GM18861 (cell line): ENCODE data around the gene NCAPD3.

Experiments used
- ATAC-seq: cut with Tn5 transposase; IDR thresholded peaks from one replicate; pipeline ENCODE4 v1.9.1; 2021; ENCODE audit not compliant: unreplicated experiment

Gene NCAPD3

GRCh38 chr11:134170177-134170918, 53.4 kb downstream of the NCAPD3 start:
- ATAC-seq: no peak

GRCh38 chr11:134164490-134165370, 59.0 kb downstream of the NCAPD3 start:
- ATAC-seq: no peak

GRCh38 chr11:134159652-134160051, 64.1 kb downstream of the NCAPD3 start:
- no peak for ATAC-seq

DNA sequence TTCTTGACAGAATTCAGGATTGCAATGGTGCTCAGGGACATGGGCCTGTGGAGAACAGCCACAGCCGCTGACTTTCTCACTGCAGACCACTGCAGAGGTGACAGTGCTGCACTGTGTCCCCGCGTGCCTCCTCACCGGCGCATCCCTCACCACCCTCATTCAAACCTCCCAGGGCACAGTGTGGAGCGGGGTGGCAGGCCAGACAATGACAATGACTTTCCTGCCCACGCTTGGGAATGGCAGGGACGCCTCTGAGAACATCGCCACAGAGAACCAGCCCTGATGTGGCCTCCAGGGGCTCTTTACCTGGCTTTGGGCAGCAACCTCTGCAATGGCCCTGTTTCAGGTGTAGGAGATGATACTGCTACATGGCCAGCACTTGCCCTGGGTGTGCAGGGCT, 65.7 kb downstream of the NCAPD3 start:
- ATAC-seq: no peak

DNA sequence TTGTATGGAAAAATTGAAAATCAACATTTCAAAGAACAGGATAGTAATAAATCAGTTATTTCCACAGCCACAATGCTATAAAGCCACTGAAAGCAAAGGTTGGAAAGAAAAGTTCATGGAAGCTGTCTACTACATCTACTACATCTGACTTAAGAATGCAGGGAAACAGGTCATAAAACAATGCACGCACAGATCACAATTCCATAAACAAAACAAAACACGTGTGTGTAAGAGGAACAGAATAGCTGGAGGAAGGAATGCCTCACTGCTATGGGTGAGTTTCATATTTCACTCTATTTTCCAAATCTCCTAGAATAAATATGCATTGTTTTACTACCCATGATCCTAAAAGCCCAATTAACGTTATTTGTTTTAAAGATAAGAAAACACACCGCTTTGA, 66.3 kb downstream of the NCAPD3 start:
- ATAC-seq: no peak

GRCh38 chr11:134155946-134156865, 67.6 kb downstream of the NCAPD3 start:
- no peak for ATAC-seq

GRCh38 chr11:134155456-134155855, 68.3 kb downstream of the NCAPD3 start:
- ATAC-seq: no peak

DNA sequence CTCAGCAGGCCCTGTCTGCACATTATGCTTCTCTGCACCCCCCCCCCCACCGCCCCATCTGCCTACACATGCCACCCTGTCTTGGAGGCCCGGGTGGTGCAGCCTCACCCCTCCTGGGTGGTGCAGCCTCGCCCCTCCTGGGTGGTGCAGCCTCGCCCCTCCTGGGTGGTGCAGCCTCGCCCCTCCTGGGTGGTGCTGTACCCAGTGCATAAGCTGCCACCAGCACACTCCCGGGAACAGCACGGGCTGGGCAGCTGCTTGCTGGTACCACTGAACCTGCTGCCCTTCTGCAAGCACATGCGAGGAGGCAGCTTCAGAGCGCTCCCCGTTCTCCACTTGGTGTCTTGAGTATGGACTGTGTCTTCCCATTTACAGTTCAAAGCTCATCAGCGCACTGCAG, 69.3 kb downstream of the NCAPD3 start:
- ATAC-seq: no peak

- no peak for ATAC-seq
These were observed 70.4 kb downstream of the NCAPD3 start for GRCh38 chr11:134153147-134153905.

DNA sequence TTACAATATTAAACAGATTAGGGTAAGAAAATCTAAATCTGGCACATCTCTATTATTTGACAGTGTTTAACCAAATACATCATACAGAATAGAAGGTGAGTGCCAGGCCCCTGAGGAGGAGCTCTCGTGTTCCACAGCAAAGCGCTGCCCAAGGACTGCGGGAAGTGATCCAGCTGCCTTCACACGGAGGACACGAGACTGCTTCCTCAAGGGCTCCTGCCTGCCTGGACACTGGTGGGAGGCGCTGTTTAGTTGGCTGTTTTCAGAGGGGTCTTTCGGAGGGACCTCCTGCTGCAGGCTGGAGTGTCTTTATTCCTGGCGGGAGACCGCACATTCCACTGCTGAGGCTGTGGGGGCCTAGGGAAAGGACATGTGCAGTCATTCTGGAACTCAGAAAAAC, 71.1 kb downstream of the NCAPD3 start:
- ATAC-seq: no peak

DNA sequence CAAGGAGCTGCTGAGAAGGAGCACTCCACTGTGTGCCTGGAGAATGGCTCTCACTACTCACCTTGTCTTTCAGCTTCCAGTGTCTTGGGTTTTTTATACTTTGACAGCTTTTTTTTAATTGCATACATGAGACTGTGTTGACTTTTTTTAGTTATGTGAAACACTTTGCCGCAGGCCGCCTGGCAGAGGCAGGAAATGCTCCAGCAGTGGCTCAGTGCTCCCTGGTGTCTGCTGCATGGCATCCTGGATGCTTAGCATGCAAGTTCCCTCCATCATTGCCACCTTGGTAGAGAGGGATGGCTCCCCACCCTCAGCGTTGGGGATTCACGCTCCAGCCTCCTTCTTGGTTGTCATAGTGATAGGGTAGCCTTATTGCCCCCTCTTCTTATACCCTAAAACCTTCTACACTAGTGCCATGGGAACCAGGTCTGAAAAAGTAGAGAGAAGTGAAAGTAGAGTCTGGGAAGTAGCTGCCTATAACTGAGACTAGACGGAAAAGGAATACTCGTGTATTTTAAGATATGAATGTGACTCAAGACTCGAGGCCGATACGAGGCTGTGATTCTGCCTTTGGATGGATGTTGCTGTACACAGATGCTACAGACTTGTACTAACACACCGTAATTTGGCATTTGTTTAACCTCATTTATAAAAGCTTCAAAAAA, 72.6 kb downstream of the NCAPD3 start:
- no peak for ATAC-seq

- no peak for ATAC-seq
These were observed 73.4 kb downstream of the NCAPD3 start for GRCh38 chr11:134150195-134150903.

DNA sequence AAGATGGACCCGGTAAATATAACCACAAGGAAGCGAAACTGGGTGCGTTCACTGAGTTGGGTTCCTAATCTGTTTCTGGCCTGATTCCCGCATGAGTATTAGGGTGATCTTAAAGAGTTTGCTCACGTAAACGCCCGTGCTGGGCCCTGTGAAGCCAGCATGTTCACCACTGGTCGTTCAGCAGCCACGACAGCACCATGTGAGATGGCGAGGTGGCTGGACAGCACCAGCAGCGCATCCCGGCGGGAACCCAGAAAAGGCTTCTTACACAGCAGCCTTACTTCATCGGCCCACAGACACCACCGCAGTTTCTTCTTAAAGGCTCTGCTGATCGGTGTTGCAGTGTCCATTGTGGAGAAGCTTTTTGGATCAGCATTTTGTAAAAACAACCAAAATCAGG, 74.4 kb downstream of the NCAPD3 start:
- ATAC-seq: no peak

GRCh38 chr11:134146598-134146997, 77.2 kb downstream of the NCAPD3 start:
- no peak for ATAC-seq

GRCh38 chr11:134145715-134146114, 78.1 kb downstream of the NCAPD3 start:
- no peak for ATAC-seq

- no peak for ATAC-seq
These were observed 79.0 kb downstream of the NCAPD3 start for GRCh38 chr11:134144744-134145143.

- no peak for ATAC-seq
These were observed 80.0 kb downstream of the NCAPD3 start for GRCh38 chr11:134143801-134144200.

DNA sequence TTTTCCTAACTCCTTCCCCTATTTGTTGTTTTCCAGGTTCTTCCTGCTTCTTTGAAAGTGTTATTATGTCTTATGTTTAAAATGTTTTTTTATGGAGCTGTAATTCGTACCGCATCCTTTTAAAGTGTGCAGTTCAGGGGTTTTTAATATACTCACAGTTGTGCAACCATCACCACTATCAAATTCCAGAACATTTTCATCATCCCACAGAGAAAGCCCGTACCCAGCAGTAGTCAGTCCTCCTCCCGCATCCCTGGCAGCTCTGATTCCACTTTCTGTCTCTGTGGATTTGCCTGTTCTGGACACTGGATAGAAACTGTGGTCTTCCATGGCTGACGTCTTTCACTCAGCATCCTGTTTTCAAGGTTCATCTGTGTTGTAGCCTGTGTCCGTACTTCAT, 81.2 kb downstream of the NCAPD3 start:
- ATAC-seq: no peak

DNA sequence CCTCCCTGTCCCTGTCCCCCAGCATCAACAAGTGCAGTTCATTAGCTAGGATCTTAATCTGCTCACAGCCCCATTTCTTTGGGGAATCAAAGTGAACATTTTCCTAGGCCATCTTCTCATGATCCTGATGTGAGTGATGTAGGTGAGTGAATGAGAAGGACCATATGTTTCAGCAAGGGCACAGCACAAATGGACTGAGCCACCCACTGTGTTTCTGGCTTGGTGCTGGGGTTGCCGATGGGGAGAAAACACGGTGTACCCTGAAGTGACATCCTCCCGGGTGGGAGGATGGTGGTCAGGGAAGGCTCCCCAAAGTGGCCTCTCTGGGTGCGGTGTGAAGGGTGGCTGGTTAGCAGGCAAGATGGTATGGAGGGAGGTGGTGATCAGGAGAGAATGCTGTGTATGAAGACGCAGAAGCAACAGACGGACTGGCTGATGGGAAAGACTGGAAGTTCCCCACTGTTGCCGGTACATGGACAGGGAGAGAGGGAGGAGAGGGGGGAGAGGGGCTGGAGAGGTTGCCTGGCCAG, 82.7 kb downstream of the NCAPD3 start:
- ATAC-seq: no peak
